ENCODE data around the gene PTPRB.

DNA sequence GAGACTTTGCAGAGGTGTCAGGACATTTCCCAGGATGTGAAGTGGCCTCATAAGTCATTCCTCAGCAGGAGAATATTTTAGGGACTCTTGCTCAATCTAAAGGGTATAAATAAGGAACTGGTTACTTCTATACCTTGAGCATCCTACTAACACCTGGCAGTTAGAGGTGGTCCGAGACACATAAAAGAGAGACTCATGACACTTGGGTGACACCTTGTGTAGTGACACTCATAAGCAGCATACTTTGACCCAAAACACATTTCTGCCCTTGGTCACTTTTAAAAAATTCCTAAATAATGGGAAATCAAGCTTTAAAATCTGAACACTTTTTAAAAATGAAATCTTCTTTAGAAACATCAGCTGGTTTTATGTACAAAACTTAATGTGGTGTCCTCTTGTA is 152.8 kb downstream of the PTPRB start:
- TF ChIP-seq TAF1 (IDR thresholded peaks at IDR 0.05; ENCODE audit: low read depth, low read length) (no peak), POLR2A (IDR thresholded peaks at IDR 0.05; ENCODE audit: low read depth, low read length) (no peak), POLR2AphosphoS5 (IDR thresholded peaks at IDR 0.05; ENCODE audit: low read depth, low read length) (no peak)
